Measurements from ENCODE around the gene ANXA5.

- TF ChIP-seq PCBP2 (IDR thresholded peaks at IDR 0.05; ENCODE audit: low read depth, low read length, poor library complexity, severe bottlenecking) (no peak), ZBTB1 (CRISPR knock-in tag; IDR thresholded peaks at IDR 0.05; ENCODE audit: borderline replicate concordance, low read depth) (no peak), CTCF (IDR thresholded peaks at IDR 0.05 in 2 of 3, conservative IDR thresholded peaks at IDR 0.05 in 1 of 3; ENCODE audit: insufficient read depth in 2 of 3, low read depth in 1 of 3, low read length in 3 of 3) (no peak), MIER1 (IDR thresholded peaks at IDR 0.05; ENCODE audit: low read depth) (no peak), EP300 (IDR thresholded peaks at IDR 0.05; ENCODE audit: low read length) (no peak), RNF2 (IDR thresholded peaks at IDR 0.05) (no peak), CEBPB (tag; IDR thresholded peaks at IDR 0.05) (no peak), PRPF4 (IDR thresholded peaks at IDR 0.05; ENCODE audit: insufficient read depth, low read depth, low read length, poor library complexity, severe bottlenecking) (no peak), TEAD4 (IDR thresholded peaks at IDR 0.05; ENCODE audit: low read length) (no peak), TEAD4 (CRISPR knock-in tag; IDR thresholded peaks at IDR 0.05; ENCODE audit: borderline replicate concordance) (no peak), JUND (IDR thresholded peaks at IDR 0.05; ENCODE audit: borderline replicate concordance, low read depth, low read length) (no peak), JUND (tag; IDR thresholded peaks at IDR 0.05; ENCODE audit: borderline replicate concordance, low read depth, low read length) (no peak), ZNF79 (CRISPR knock-in tag; IDR thresholded peaks at IDR 0.05; ENCODE audit: low read depth) (no peak), ZNF134 (CRISPR knock-in tag; conservative IDR thresholded peaks at IDR 0.05) (no peak)
- TF ChIP-seq, protein P1, sequence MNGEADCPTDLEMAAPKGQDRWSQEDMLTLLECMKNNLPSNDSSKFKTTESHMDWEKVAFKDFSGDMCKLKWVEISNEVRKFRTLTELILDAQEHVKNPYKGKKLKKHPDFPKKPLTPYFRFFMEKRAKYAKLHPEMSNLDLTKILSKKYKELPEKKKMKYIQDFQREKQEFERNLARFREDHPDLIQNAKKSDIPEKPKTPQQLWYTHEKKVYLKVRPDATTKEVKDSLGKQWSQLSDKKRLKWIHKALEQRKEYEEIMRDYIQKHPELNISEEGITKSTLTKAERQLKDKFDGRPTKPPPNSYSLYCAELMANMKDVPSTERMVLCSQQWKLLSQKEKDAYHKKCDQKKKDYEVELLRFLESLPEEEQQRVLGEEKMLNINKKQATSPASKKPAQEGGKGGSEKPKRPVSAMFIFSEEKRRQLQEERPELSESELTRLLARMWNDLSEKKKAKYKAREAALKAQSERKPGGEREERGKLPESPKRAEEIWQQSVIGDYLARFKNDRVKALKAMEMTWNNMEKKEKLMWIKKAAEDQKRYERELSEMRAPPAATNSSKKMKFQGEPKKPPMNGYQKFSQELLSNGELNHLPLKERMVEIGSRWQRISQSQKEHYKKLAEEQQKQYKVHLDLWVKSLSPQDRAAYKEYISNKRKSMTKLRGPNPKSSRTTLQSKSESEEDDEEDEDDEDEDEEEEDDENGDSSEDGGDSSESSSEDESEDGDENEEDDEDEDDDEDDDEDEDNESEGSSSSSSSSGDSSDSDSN (IDR thresholded peaks at IDR 0.05; ENCODE audit: borderline replicate concordance in 1 of 2, low read depth in 2 of 2, low read length in 2 of 2): no peak
Observed at GRCh38 chr4:121669163-121669550, 27.6 kb downstream of the ANXA5 start.
